PC-9 (cell line): ENCODE data around the gene FAM20C. TPM values are rescaled to one million over a fixed set of nuclear protein-coding genes. Genes with fewer than 3 reads are reported as not detected.
A peak's percentile ranks its signal among the peaks of the same experiment; 100 is the strongest.

Source experiments
- BruUV-seq: library from RNA; stranded (reverse); fragments of 400-500 nt; replicated peaks from 2 replicates; lab custom pipeline; 2021; lab: Mats Ljungman, UMichigan
- CTCF ChIA-PET: fragments of 300-600 bp; sonication (Branson Sonifier 250); formaldehyde crosslinking; loops from one replicate; lab custom pipeline; 2022; ENCODE audit warnings: antibody characterized with exemption; lab: Charles Lee
- POLR2A ChIA-PET: fragments of 300-600 bp; sonication (Branson Sonifier 250); formaldehyde crosslinking; loops from one replicate; lab custom pipeline; 2022; ENCODE audit warnings: antibody characterized with exemption; ENCODE audit not compliant: unreplicated experiment; lab: Charles Lee
- DNase-seq, 2 experiments: peaks; one replicate each; pipeline versions ENCODE4 v3.0.0 to v3.0.0-alpha.2; 2015 to 2022; ENCODE audit warnings: mixed read lengths in 1 of 2
- H2AFZ ChIP-seq: fragments of 200-600 bp; sonication (generic); 2 replicates; pipeline ENCODE4 v1.8.1; 2017; ENCODE audit warnings: antibody characterized with exemption
- H3F3A ChIP-seq: fragments of 200-600 bp; sonication (generic); 2 replicates; pipeline ENCODE4 v1.8.1; 2017; ENCODE audit warnings: antibody characterized with exemption, mild to moderate bottlenecking, low read depth; ENCODE audit not compliant: insufficient read depth
- H3K27ac ChIP-seq: fragments of 200-600 bp; sonication (generic); 2 replicates; pipeline ENCODE4 v1.6.1; 2016; ENCODE audit warnings: mixed run types
- H3K27me3 ChIP-seq: fragments of 200-600 bp; sonication (generic); 2 replicates; pipeline ENCODE4 v1.6.1; 2016; ENCODE audit warnings: low read depth, mixed run types; ENCODE audit not compliant: insufficient read depth
- H3K36me3 ChIP-seq: fragments of 200-600 bp; sonication (generic); 2 replicates; pipeline ENCODE4 v1.6.1; 2016; ENCODE audit warnings: low read depth, mixed run types
- H3K4me1 ChIP-seq: fragments of 200-600 bp; sonication (generic); replicated peaks from 2 replicates; pipeline ENCODE4 v1.6.1; 2016; ENCODE audit warnings: mixed run types; ENCODE audit not compliant: insufficient read depth
- H3K4me2 ChIP-seq: fragments of 200-600 bp; sonication (generic); 2 replicates; pipeline ENCODE4 v1.6.1; 2017; ENCODE audit warnings: mixed run types
- H3K4me3 ChIP-seq: fragments of 200-600 bp; sonication (generic); 2 replicates; pipeline ENCODE4 v1.6.1; 2016; ENCODE audit warnings: mixed run types
- H3K79me2 ChIP-seq: fragments of 200-600 bp; sonication (generic); 2 replicates; pipeline ENCODE4 v1.6.1; 2017; ENCODE audit warnings: low read depth, mixed run types
- H3K9me2 ChIP-seq: fragments of 200-600 bp; sonication (generic); 2 replicates; pipeline ENCODE4 v1.8.1; 2017; ENCODE audit warnings: mild to moderate bottlenecking; ENCODE audit not compliant: insufficient read depth
- H3K9me3 ChIP-seq: fragments of 200-600 bp; sonication (generic); 2 replicates; pipeline ENCODE4 v1.8.1; 2016; ENCODE audit warnings: low read depth; ENCODE audit not compliant: insufficient read depth
- H4K20me1 ChIP-seq: fragments of 200-600 bp; sonication (generic); 2 replicates; pipeline ENCODE4 v1.8.1; 2017; ENCODE audit not compliant: insufficient read depth
- EZH2 ChIP-seq: fragments of 200-600 bp; sonication (generic); IDR thresholded peaks from 2 replicates; pipeline ENCODE4 v1.8.0; 2017; ENCODE audit warnings: antibody characterized with exemption, low read depth
- intact Hi-C: fragments of 100-400 bp; cut with micrococcal nuclease; formaldehyde crosslinking; loops from one replicate; pipeline ENCODE4 v1.10.0; 2022; ENCODE audit not compliant: unreplicated experiment
- total RNA-seq: library from RNA; stranded (reverse); gene quantifications from 2 replicates; pipeline ENCODE4 v1.2.3, GENCODE V29; 2021
- TF ChIP-seq, protein P1 (sequence below): fragments of 200-600 bp; sonication (generic); conservative IDR thresholded peaks from 2 replicates; pipeline ENCODE4 v1.6.1; 2017; ENCODE audit warnings: mixed run types, antibody characterized with exemption, mild to moderate bottlenecking, moderate library complexity

FAM20C gene
- total RNA-seq, 1 experiment from 2014 or later: 31.0 TPM

- no peaks in the 10 kb centered on the region for H3K27me3 ChIP-seq
- H2AFZ ChIP-seq: peak overlapping the region; percentile 83
- no peaks in the 10 kb centered on the region for H3K36me3 ChIP-seq
- H3K9me3 ChIP-seq: no peaks in the 10 kb centered on the region
- no TSS peak for BruUV-seq
- peaks cover 22% of the 10 kb centered on the region for H3K4me1 ChIP-seq
- peaks cover 23% of the 10 kb centered on the region for H3F3A ChIP-seq
- ChIA-PET CTCF (no interaction called here), POLR2A (interaction anchor here (0.6 to 1.1 kb wide), 4 partner anchors 15 to 71 kb away, joined by 3 to 7 read pairs (median 4); no protein-coding TSS in a partner anchor)
- peak overlapping the region; percentile 62 for H3K27ac ChIP-seq
- H3K79me2 ChIP-seq: peaks cover 18% of the 10 kb centered on the region; the same call in 1 of the 2 replicates
- peak overlapping the region; percentile 58 for H3K4me3 ChIP-seq
- no peaks in the 10 kb centered on the region for H3K9me2 ChIP-seq
- peak; percentile 80 to 82 for DNase-seq
- TF ChIP-seq EZH2: no peak
- TF ChIP-seq, protein P1, sequence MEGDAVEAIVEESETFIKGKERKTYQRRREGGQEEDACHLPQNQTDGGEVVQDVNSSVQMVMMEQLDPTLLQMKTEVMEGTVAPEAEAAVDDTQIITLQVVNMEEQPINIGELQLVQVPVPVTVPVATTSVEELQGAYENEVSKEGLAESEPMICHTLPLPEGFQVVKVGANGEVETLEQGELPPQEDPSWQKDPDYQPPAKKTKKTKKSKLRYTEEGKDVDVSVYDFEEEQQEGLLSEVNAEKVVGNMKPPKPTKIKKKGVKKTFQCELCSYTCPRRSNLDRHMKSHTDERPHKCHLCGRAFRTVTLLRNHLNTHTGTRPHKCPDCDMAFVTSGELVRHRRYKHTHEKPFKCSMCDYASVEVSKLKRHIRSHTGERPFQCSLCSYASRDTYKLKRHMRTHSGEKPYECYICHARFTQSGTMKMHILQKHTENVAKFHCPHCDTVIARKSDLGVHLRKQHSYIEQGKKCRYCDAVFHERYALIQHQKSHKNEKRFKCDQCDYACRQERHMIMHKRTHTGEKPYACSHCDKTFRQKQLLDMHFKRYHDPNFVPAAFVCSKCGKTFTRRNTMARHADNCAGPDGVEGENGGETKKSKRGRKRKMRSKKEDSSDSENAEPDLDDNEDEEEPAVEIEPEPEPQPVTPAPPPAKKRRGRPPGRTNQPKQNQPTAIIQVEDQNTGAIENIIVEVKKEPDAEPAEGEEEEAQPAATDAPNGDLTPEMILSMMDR: no peak
- intact Hi-C loops: loop anchor here (5.0 kb wide), 1 partner anchor 48 kb away; no protein-coding TSS in a partner anchor
- H3K4me2 ChIP-seq: peak overlapping the region; percentile 83
- H4K20me1 ChIP-seq: no peaks in the 10 kb centered on the region; the same call in 1 of the 2 replicates
Measured at GRCh38 chr7:194252-195009, 2.1 kb downstream of the FAM20C start.

DNA sequence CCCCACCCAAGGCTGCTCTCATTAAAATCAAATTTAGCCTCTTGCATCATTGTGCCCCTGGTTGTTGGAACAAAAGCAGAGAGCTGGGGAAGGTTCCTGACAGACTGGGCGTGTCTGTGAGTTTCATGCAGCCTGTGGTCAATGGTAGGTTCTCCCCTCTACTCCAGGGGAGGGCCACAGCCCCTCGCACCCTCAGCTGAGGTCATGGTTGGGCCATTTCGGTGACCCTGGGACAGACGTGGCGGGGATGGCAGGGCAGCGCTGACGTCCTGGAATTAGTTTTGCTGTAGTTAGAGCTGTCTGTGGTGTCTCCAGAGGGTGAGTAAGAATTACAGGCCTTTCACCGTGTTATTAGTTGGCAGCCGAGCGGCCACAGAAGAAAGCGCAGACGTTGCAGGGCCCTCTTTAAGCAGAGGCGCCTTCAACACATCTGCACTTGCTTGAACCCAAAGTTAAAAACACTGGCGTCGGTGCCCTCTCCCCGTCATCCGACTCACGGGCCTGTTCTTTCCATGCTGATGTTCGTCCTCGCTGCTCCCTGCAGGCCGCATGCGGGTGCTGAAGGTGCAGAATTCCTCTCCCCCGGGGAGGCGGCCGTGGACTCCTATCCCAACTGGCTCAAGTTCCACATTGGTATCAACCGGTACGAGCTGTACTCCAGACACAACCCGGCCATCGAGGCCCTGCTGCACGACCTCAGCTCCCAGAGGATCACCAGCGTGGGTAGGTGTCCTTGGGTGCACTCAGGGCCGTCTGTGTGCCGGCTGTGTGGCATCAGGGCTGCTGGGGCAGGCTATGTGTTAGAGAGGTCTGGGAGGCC is 2.8 kb downstream of the FAM20C start:
- H3K4me2 ChIP-seq: peak overlapping the region; percentile 83
- peaks cover 22% of the 10 kb centered on the region for H3K4me1 ChIP-seq
- peak overlapping the region; percentile 62 for H3K27ac ChIP-seq
- TF ChIP-seq EZH2: no peak
- TF ChIP-seq, protein P1: no peak
- CTCF ChIA-PET: no interaction called here
- intact Hi-C loops: no loop called here
- peak overlapping the region; percentile 83 for H2AFZ ChIP-seq
- H3K4me3 ChIP-seq: peak overlapping the region; percentile 58
- no peaks in the 10 kb centered on the region for H3K36me3 ChIP-seq
- POLR2A ChIA-PET: interaction anchor here (0.9 to 1.1 kb wide), 2 partner anchors 42 to 46 kb away, joined by 3 to 7 read pairs; no protein-coding TSS in a partner anchor
- no peaks in the 10 kb centered on the region for H3K27me3 ChIP-seq
- H3K9me3 ChIP-seq: no peaks in the 10 kb centered on the region
- peaks cover 17% of the 10 kb centered on the region for H3F3A ChIP-seq
- no peaks in the 10 kb centered on the region; the same call in 1 of the 2 replicates for H4K20me1 ChIP-seq
- H3K9me2 ChIP-seq: no peaks in the 10 kb centered on the region
- no peak for DNase-seq
- no TSS peak for BruUV-seq
- H3K79me2 ChIP-seq: peaks cover 18% of the 10 kb centered on the region; the same call in 1 of the 2 replicates

DNA sequence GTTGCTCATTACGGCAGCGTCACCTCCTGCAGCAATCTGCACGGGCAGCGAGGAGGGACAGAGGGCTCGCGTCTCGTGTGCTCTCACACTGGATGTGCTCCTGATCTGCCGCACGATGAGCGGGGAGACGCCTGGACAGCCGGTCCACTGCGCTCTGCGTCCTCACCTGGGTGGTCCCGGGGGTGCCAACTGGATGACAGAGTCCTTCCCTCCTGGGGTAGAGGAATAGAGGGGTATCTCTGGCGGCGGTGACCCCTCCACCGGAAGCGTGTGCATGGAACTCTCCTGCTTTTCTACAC is 3.4 kb downstream of the FAM20C start:
- H3F3A ChIP-seq: peaks cover 17% of the 10 kb centered on the region
- POLR2A ChIA-PET: no interaction called here
- TF ChIP-seq, protein P1: no peak
- no peak for TF ChIP-seq EZH2
- peak in 1 of 2 experiments; percentile 26 for DNase-seq
- no peaks in the 10 kb centered on the region for H3K27me3 ChIP-seq
- no peaks in the 10 kb centered on the region for H3K36me3 ChIP-seq
- no peak overlapping the region for H2AFZ ChIP-seq
- no peaks in the 10 kb centered on the region for H3K9me2 ChIP-seq
- H3K79me2 ChIP-seq: peaks cover 18% of the 10 kb centered on the region; the same call in 1 of the 2 replicates
- BruUV-seq: no TSS peak
- CTCF ChIA-PET: no interaction called here
- H3K27ac ChIP-seq: no peak overlapping the region
- no peaks in the 10 kb centered on the region for H3K9me3 ChIP-seq
- no peak overlapping the region for H3K4me2 ChIP-seq
- H4K20me1 ChIP-seq: no peaks in the 10 kb centered on the region; the same call in 1 of the 2 replicates
- H3K4me1 ChIP-seq: peaks cover 22% of the 10 kb centered on the region
- intact Hi-C loops: no loop called here
- no peak overlapping the region for H3K4me3 ChIP-seq
